ENCODE data around the gene SHE. TPM values are rescaled to one million over a fixed set of nuclear protein-coding genes. Genes with fewer than 3 reads are reported as not detected.

SHE gene
- total RNA-seq, 1 donor from 2014 or later: 79.3 TPM

- Mint-ChIP-seq H3K9me3 (ENCODE audit: unreplicated experiment) (no peaks in the 10 kb centered on the region), H3K36me3 (ENCODE audit: low read depth, unreplicated experiment) (peaks cover 24% of the 10 kb centered on the region), H3K4me3 (ENCODE audit: unreplicated experiment) (peak overlapping the region; percentile 97), H3K27ac (ENCODE audit: unreplicated experiment) (peak overlapping the region; percentile 87), H3K27me3 (ENCODE audit: unreplicated experiment) (peaks cover 7% of the 10 kb centered on the region), H3K4me1 (ENCODE audit: unreplicated experiment) (peaks cover 47% of the 10 kb centered on the region)
- TF ChIP-seq CTCF (IDR thresholded peaks at IDR 0.05; ENCODE audit: unreplicated experiment): no peak
- peak; percentile 45 for DNase-seq (ENCODE audit: low spot score)
These were observed 668 bp downstream of the SHE start for GRCh38 chr1:154501423-154502065.

DNA sequence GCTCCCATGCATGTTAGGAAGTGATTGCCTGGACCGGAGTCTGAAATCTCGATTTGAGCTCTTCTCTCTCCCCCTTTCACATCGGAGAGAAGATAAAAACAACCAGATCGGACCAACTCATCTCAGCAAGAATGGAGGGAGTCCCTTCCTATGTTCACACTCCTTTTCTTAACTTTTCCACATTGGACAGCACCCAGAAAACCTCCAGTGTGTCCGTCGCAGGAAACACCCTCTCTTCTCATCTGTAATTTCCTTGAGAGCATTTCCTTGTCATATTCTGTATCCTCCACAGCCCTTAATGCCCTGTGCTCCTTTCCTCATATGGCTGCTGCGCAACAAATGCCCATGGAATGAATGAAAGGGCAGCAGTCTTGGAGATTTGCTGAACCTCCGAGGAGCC, 1.7 kb downstream of the SHE start:
- Mint-ChIP-seq H3K9me3 (ENCODE audit: unreplicated experiment) (no peaks in the 10 kb centered on the region), H3K27me3 (ENCODE audit: unreplicated experiment) (peaks cover 7% of the 10 kb centered on the region), H3K27ac (ENCODE audit: unreplicated experiment) (peak overlapping the region; percentile 87), H3K36me3 (ENCODE audit: low read depth, unreplicated experiment) (peaks cover 22% of the 10 kb centered on the region), H3K4me1 (ENCODE audit: unreplicated experiment) (peaks cover 55% of the 10 kb centered on the region), H3K4me3 (ENCODE audit: unreplicated experiment) (peak overlapping the region; percentile 97)
- no peak for TF ChIP-seq CTCF (IDR thresholded peaks at IDR 0.05; ENCODE audit: unreplicated experiment)
- DNase-seq (ENCODE audit: low spot score): no peak

DNA sequence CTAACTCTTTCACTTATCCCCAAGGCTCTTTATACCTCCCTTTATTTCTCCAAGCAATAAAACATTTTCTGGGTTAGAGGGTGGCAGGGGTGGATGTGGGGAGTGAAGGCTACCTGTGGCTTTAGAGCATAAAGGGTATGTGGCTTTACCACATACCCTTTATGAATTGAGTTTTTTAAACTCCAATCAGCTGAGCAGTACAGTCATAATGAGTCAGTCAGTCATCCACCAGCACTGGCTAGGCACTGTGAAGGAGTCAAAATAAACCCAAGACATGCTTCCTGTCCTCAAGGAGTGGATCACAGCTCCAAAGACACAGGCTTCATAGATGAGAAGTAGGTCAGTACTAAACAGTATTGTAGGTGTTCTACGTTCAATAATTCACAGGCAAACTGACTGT, 2.8 kb downstream of the SHE start:
- Mint-ChIP-seq H3K27me3 (ENCODE audit: unreplicated experiment) (peaks cover 6% of the 10 kb centered on the region), H3K27ac (ENCODE audit: unreplicated experiment) (no peak overlapping the region), H3K4me3 (ENCODE audit: unreplicated experiment) (peak overlapping the region; percentile 97), H3K36me3 (ENCODE audit: low read depth, unreplicated experiment) (peaks cover 22% of the 10 kb centered on the region), H3K4me1 (ENCODE audit: unreplicated experiment) (peaks cover 57% of the 10 kb centered on the region), H3K9me3 (ENCODE audit: unreplicated experiment) (no peaks in the 10 kb centered on the region)
- TF ChIP-seq CTCF (IDR thresholded peaks at IDR 0.05; ENCODE audit: unreplicated experiment): no peak
- DNase-seq (ENCODE audit: low spot score): no peak

GRCh38 chr1:154497026-154497806, 5.0 kb downstream of the SHE start:
- Mint-ChIP-seq H3K4me3 (ENCODE audit: unreplicated experiment) (peak overlapping the region; percentile 83), H3K27ac (ENCODE audit: unreplicated experiment) (peak overlapping the region; percentile 98), H3K27me3 (ENCODE audit: unreplicated experiment) (peaks cover 2% of the 10 kb centered on the region), H3K36me3 (ENCODE audit: low read depth, unreplicated experiment) (peaks cover 25% of the 10 kb centered on the region), H3K9me3 (ENCODE audit: unreplicated experiment) (no peaks in the 10 kb centered on the region), H3K4me1 (ENCODE audit: unreplicated experiment) (peaks cover 69% of the 10 kb centered on the region)
- no peak for TF ChIP-seq CTCF (IDR thresholded peaks at IDR 0.05; ENCODE audit: unreplicated experiment)
- peak; percentile 75 for DNase-seq (ENCODE audit: low spot score)

GRCh38 chr1:154496383-154496782, 5.8 kb downstream of the SHE start:
- Mint-ChIP-seq H3K9me3 (ENCODE audit: unreplicated experiment) (no peaks in the 10 kb centered on the region), H3K4me3 (ENCODE audit: unreplicated experiment) (peak overlapping the region; percentile 56), H3K36me3 (ENCODE audit: low read depth, unreplicated experiment) (peaks cover 34% of the 10 kb centered on the region), H3K27ac (ENCODE audit: unreplicated experiment) (peak overlapping the region; percentile 98), H3K27me3 (ENCODE audit: unreplicated experiment) (peaks cover 7% of the 10 kb centered on the region), H3K4me1 (ENCODE audit: unreplicated experiment) (peaks cover 78% of the 10 kb centered on the region)
- peak; percentile 19 for DNase-seq (ENCODE audit: low spot score)
- no peak for TF ChIP-seq CTCF (IDR thresholded peaks at IDR 0.05; ENCODE audit: unreplicated experiment)

Measured in endothelial cell (in vitro differentiated cells).